Suprapubic skin (tissue), 4 donors: Measurements from ENCODE around the gene FABP7. TPM values are rescaled to one million over a fixed set of nuclear protein-coding genes. Genes with fewer than 3 reads are reported as not detected.

Experiments used
- DNase-seq, 2 donors: peaks; one replicate each; pipeline ENCODE4 v3.0.0-alpha.2; 2019; ENCODE audit warnings: low spot score in 2 of 2
- H3K27ac ChIP-seq: fragments of 200-600 bp; sonication (generic); one replicate; pipeline ENCODE4 v1.5.1; 2019
- H3K27me3 ChIP-seq: fragments of 200-600 bp; sonication (generic); one replicate; pipeline ENCODE4 v1.5.1; 2019
- H3K36me3 ChIP-seq: fragments of 200-600 bp; sonication (generic); one replicate; pipeline ENCODE4 v1.5.1; 2019
- H3K4me1 ChIP-seq: fragments of 200-600 bp; sonication (generic); one replicate; pipeline ENCODE4 v1.5.1; 2019
- H3K4me3 ChIP-seq: fragments of 200-600 bp; sonication (generic); one replicate; pipeline ENCODE4 v1.5.1; 2019; ENCODE audit warnings: mild to moderate bottlenecking
- H3K9me3 ChIP-seq: fragments of 200-600 bp; sonication (generic); one replicate; pipeline ENCODE4 v1.5.1; 2019
- EP300 ChIP-seq: sonication (generic); formaldehyde crosslinking; IDR thresholded peaks from one replicate; pipeline ENCODE4 v1.6.1; 2017; ENCODE audit warnings: antibody characterized with exemption
- POLR2A ChIP-seq, 2 donors: fragments of 450-650 bp; IDR thresholded peaks; one replicate each; pipeline ENCODE4 v1.6.1; 2017; ENCODE audit warnings: antibody characterized with exemption in 2 of 2, mild to moderate bottlenecking in 2 of 2, moderate library complexity in 2 of 2
- POLR2AphosphoS5 ChIP-seq, 3 donors: sonication (generic); formaldehyde crosslinking; IDR thresholded peaks; one replicate each; pipeline ENCODE4 v1.6.1; 2017; ENCODE audit warnings: antibody characterized with exemption in 3 of 3
- WGBS: methylation state at CpG from one replicate; pipeline ENCODE4 v1.1.5; 2018; 5-methylcytosine and 5-hydroxymethylcytosine counted together
- total RNA-seq, 4 donors: library from RNA; depleted of rRNA; stranded (reverse); fragments of >200 nt; gene quantifications; one replicate each; pipeline ENCODE4 v1.1.0, GENCODE V29; 2016
- TF ChIP-seq, protein P1 (sequence below), 2 donors: fragments of 200-600 bp in 1 of 2; fragments of 450-650 bp in 1 of 2; sonication (generic) in 1 of 2; IDR thresholded peaks; one replicate each; pipeline ENCODE4 v1.5.1; 2016 to 2019; ENCODE audit warnings: antibody characterized with exemption in 2 of 2, mild to moderate bottlenecking in 1 of 2, moderate library complexity in 1 of 2

Gene FABP7
- total RNA-seq, result 10 to 100 TPM; 11.8 to 35.6 (median 22.9) TPM

GRCh38 chr6:122779667-122780066 lies at the start of gene FABP7:
TSS of gene FABP7 (plus strand) at chr6:122779716. CDS start at chr6:122779795, 79 bp downstream.
- no peaks in the 10 kb centered on the region for H3K9me3 ChIP-seq
- no peak within 1 kb of the TSS for H3K27ac ChIP-seq
- no peak within 1 kb of the TSS for H3K4me3 ChIP-seq
- no peaks in the 10 kb centered on the region for H3K27me3 ChIP-seq
- 48% methylated on average over 3 of the region's 3 CpGs for WGBS
- H3K4me1 ChIP-seq, result no peaks in the 10 kb centered on the region
- no peak for TF ChIP-seq POLR2AphosphoS5 (IDR thresholded peaks at IDR 0.05)
- no peak for TF ChIP-seq EP300
- TF ChIP-seq, protein P1, sequence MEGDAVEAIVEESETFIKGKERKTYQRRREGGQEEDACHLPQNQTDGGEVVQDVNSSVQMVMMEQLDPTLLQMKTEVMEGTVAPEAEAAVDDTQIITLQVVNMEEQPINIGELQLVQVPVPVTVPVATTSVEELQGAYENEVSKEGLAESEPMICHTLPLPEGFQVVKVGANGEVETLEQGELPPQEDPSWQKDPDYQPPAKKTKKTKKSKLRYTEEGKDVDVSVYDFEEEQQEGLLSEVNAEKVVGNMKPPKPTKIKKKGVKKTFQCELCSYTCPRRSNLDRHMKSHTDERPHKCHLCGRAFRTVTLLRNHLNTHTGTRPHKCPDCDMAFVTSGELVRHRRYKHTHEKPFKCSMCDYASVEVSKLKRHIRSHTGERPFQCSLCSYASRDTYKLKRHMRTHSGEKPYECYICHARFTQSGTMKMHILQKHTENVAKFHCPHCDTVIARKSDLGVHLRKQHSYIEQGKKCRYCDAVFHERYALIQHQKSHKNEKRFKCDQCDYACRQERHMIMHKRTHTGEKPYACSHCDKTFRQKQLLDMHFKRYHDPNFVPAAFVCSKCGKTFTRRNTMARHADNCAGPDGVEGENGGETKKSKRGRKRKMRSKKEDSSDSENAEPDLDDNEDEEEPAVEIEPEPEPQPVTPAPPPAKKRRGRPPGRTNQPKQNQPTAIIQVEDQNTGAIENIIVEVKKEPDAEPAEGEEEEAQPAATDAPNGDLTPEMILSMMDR (IDR thresholded peaks at IDR 0.05), result no peak
- no peak for TF ChIP-seq POLR2A (IDR thresholded peaks at IDR 0.05)
- no peak for DNase-seq
- H3K36me3 ChIP-seq, result no peaks in the 10 kb centered on the region

DNA sequence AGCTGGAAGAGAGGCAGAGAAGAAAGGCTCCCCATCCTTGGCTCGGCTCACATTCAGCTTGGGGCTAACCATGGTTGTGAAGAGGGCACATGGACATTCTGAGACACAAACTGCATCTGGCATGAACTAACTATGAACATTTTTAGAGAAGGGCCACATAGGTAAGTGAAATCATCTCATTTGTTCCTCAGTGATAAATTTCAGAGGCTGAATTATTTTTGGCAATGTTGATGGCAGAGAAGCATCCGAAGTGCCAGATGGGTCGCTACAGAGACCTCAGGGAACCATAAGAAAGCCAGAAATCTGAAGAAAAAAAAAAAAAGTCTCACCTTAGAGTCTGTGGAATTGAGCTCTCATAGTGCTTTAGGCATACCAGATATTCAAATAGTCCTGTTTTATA lies 49.2 kb upstream of the FABP7 start:
- Histone ChIP-seq H3K4me1 (peaks cover 6% of the 10 kb centered on the region), H3K9me3 (no peaks in the 10 kb centered on the region), H3K36me3 (no peaks in the 10 kb centered on the region), H3K4me3 (no peak overlapping the region), H3K27ac (no peak overlapping the region), H3K27me3 (no peaks in the 10 kb centered on the region)
- no peak for TF ChIP-seq EP300
- TF ChIP-seq, protein P1 (IDR thresholded peaks at IDR 0.05), result no peak
- TF ChIP-seq POLR2A (IDR thresholded peaks at IDR 0.05), result no peak
- no peak for TF ChIP-seq POLR2AphosphoS5 (IDR thresholded peaks at IDR 0.05)
- DNase-seq, result no peak
- WGBS, result 76% methylated on average over 3 of the region's 3 CpGs

DNA sequence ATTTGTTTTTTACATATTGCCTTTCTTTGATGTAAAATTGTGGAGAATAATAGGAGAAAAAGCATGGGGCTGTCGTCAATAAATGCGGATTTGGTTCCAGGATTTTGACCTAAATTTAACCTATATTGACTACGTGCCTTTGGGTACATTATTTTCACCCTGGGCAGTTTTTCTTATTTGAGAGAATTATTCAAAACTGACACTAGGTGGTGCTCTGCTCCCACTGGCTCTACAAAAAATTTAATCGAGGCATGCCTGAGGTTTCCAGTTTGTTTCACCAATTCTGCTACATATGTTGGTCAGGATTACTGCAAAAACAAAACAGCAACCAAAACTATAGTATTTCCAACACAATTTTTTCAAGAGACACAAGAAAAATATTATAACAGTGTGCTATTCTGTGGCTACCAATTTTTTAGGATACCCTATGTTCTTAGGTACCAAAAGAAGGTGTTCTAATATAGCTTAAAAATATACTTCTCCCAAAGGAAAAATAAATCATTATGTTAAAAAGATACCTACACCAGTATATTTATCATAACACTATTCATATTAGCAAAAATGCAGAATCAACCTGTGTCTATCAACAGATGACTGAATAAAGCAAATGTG lies 48.6 kb upstream of the FABP7 start:
- Histone ChIP-seq H3K36me3 (no peaks in the 10 kb centered on the region), H3K4me1 (peaks cover 9% of the 10 kb centered on the region), H3K27ac (no peak overlapping the region), H3K27me3 (no peaks in the 10 kb centered on the region), H3K4me3 (no peak overlapping the region), H3K9me3 (no peaks in the 10 kb centered on the region)
- TF ChIP-seq EP300 (no peak), POLR2AphosphoS5 (IDR thresholded peaks at IDR 0.05) (no peak), POLR2A (IDR thresholded peaks at IDR 0.05) (no peak)
- TF ChIP-seq, protein P1 (IDR thresholded peaks at IDR 0.05), result peak; percentile 54 to 67
- DNase-seq, result no peak
- WGBS, result 2% methylated on average over 4 of the region's 4 CpGs

DNA sequence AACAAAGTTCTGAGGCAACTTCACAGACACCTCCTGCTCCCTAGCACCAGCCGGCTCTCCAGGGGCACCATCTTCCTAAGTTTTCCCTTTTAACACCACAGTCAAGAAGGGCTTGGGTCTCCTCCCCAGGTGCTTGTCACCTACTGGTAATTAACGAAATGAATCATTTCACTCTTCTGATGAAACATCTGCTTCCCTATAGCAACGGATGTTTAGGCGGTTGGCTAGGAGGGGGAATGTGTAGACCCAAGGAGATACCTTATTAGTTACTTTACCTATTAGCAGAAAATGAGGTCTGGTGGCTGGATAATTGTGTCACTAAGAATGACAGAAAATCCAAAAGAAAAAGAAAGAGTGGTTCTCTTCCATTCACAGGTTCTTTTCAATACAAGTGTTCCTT lies 46.3 kb upstream of the FABP7 start:
- Histone ChIP-seq H3K27ac (no peak overlapping the region), H3K27me3 (no peaks in the 10 kb centered on the region), H3K4me1 (peaks cover 21% of the 10 kb centered on the region), H3K36me3 (no peaks in the 10 kb centered on the region), H3K9me3 (no peaks in the 10 kb centered on the region), H3K4me3 (no peak overlapping the region)
- TF ChIP-seq, protein P1 (IDR thresholded peaks at IDR 0.05), result no peak
- no peak for TF ChIP-seq POLR2A (IDR thresholded peaks at IDR 0.05)
- TF ChIP-seq POLR2AphosphoS5 (IDR thresholded peaks at IDR 0.05), result no peak
- TF ChIP-seq EP300, result no peak
- no peak for DNase-seq
- WGBS, result 73% methylated on average over 4 of the region's 4 CpGs

GRCh38 chr6:122734529-122735395 lies 44.8 kb upstream of the FABP7 start:
- Histone ChIP-seq H3K4me3 (no peak overlapping the region), H3K4me1 (peaks cover 21% of the 10 kb centered on the region), H3K27ac (peak overlapping the region; percentile 81), H3K27me3 (no peaks in the 10 kb centered on the region), H3K9me3 (no peaks in the 10 kb centered on the region), H3K36me3 (no peaks in the 10 kb centered on the region)
- WGBS, result 57% methylated on average over 10 of the region's 10 CpGs
- DNase-seq, result no peak
- TF ChIP-seq EP300, result no peak
- no peak for TF ChIP-seq POLR2AphosphoS5 (IDR thresholded peaks at IDR 0.05)
- no peak for TF ChIP-seq POLR2A (IDR thresholded peaks at IDR 0.05)
- TF ChIP-seq, protein P1 (IDR thresholded peaks at IDR 0.05), result no peak
